ENCODE measurements around the gene GSDME.
"Not testable (repeated sequence)": the region's sequence is repeated elsewhere in the genome, so short reads cannot be mapped to it uniquely, and the experiment has no call there.

Gene GSDME

DNA sequence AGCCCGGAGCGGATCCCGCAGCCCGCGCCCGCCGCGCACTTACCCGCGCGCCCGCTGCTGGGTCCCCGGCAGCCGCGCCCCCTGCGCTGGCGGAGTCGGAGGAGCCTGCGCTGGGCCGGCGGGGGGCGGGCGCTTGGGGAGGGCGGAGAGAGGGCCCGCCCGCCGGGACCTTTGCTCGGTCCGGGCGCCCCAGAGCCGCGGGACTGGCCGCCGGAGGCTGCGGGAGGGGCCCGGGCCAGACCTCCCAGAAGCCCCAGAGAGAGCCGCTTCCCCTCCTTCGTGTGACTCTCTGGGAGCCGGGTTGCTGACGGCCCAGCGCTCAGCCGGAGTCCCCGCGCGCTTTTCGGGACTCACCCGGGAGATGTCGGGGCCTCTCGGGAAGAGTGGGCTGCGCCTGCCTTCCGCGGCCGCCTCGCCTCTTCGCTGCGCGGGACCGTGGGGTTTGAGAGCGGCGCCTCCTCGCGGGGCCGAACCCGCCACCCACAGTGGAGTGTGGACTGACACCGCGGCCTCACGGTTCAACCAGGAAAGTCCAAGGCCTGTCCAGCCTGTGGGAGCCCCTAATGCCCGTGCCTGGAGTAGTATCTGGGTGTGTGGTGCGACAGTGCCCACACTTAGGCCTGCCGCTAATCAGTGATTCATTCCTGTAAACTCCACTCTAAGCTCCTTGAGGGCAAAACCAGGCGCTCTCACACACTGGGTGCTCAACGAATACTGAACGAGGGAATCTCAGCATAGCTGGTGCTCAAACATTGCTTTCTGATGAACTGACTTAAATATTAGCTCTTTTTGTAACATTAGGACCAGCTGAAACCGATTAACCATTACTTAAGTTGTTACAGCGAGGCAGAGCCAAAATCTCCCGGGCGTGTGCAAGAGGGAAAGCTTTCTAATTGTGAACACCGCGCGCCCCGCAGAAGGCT is at the start of gene GSDME:
GSDME (minus strand) TSS at position 112 of the 923 bp plus-strand sequence. CDS start 7,690 bp downstream, outside the sequence.
- peak; percentile 8 for DNase-seq

DNA sequence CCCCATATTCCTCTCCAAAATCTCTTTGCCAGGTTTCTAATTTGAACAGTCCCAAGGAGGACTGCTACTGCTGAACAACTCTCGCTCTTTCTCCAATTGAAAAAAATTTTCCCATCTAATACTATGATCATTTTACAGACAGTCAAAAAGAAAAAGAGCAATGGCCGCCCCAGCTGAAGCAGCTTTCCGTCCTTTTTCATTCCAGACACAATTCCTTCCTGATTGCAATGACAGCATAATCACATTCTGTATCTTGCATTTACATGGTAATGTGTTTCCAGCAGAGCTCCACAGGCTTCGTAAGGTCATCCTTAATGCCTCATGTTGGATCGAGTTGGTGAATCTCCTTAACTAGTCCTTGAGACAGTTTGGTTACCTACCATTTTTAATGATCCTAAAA is 45.0 kb upstream of the GSDME start:
- no peak for DNase-seq

DNA sequence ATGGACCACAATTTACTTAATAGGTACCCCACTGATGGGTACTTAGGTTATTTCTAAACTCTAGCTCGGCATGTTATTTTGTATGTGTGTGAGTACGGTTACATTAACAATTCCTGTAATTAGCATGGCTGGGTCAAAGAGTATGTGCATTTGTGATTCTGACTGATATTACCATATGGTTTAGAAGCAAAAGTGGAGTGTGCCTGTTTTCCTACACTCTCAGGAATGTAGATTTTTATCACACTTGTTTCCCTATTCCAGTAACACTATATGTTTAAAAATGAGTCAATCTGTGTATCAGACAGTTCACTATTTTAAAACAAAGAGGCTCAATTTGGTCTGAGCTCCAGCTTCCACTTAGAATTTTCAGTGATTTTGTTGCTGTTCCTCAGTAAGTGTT is 44.6 kb upstream of the GSDME start:
- DNase-seq, result no peak

DNA sequence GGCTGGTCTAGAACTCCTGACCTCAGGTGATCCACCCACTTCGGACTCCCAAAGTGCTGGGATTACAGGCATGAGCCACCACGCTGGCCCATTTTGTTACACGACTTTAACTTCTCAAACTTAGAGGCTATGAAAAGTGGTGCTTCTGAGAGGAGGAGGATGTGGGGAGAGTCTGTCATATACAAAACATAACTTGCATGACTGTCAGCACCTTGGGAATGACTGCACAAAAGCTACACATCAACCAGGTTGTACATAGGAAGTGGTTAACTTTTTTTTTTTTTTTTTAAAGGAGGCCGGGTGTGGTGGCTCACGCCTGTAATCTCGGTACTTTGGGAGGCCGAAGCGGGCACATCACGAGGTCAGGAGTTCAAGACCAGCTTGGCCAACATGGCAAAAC is 43.4 kb upstream of the GSDME start:
- DNase-seq, result no peak

DNA sequence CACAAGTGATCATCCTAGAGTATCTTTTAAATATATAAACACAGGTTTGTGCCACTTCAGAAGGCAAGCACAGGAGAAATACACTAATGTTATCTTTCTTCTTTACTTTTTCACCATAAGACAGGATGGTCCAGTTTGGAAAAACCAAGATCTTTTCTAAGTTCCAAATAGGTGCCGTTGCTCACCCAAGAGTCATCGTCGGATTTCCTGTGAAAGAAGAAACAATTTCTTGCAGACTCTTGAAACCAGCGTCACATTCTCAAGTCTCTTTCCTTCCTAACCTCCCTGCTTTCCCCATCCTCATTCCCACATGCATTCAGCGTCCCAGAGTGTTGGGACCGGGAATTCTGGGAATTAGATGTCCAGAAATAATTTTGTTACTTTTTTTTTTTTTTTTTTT is 42.8 kb upstream of the GSDME start:
- no peak for DNase-seq

DNA sequence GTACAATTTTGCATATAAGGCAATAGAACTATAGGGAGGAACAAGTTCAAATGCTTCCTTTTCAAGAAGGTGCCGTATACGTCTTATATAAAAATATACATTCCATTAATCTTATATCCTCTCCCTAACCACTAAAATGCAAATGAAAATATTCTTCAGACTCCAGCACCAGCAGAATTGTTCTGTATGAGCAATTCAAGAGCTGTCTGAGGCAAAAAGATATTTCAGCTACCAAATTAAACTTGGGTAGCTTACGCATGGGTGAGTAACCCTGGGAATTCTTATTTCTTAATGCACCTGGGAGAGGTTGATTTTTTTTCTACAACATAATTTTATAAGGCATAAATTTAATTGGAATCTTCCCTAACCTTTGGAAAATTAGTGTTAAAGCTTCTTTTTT is 42.2 kb upstream of the GSDME start:
- DNase-seq, result no peak

DNA sequence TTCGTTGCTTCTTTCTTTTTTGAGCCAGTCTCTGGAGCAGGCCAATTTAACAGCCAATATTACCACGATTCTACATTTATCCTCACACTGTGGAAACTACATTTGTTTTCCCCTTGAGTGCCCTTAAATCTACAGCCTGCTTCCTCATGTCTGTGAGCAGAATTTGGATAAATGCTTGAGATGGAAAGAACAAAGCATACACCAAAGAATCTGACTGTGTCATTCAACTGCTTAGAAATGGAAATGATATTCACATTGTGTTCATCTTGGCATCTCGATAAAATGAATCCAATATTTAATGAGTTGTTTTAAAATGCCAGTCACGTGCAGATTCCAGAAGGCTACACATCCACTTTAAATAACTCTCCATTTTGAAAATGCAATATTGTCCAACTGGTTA is 41.0 kb upstream of the GSDME start:
- no peak for DNase-seq

DNA sequence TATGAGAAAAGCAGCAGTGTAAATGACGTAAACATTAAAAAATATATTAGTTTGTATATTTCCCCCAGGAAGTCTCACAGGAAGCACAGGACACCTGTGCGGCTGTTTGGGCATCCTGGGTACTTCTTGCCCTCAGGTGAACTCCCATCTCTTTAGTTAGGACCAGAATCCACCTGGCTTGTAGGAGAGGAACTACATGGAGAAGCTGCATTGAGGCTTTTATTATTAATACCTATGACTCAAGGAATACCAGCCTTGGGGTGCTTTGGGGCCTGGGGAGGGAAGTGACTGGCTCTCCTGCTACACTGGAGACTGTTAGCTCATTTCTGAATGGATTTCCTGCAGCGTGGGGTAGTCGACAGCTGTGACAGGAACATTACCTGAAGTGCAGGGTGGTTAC is 40.0 kb upstream of the GSDME start:
- no peak for DNase-seq

DNA sequence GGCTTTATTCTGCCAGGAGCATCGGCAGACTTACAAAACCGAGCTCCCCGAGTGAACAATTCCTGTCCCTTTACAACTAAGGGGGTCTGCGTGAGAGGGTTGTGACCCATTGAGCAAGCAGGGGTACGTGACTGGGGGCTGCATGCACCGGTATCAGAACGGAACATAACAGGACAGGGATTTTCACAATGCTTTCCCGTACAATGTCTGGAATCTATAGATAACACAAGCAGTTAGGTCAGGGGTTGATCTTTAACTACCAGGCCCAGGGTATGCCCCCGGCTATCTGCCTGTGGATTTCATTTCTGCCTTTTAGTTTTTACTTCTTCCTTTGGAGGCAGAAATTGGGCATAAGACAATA is 38.1 kb upstream of the GSDME start:
- DNase-seq, result no peak

DNA sequence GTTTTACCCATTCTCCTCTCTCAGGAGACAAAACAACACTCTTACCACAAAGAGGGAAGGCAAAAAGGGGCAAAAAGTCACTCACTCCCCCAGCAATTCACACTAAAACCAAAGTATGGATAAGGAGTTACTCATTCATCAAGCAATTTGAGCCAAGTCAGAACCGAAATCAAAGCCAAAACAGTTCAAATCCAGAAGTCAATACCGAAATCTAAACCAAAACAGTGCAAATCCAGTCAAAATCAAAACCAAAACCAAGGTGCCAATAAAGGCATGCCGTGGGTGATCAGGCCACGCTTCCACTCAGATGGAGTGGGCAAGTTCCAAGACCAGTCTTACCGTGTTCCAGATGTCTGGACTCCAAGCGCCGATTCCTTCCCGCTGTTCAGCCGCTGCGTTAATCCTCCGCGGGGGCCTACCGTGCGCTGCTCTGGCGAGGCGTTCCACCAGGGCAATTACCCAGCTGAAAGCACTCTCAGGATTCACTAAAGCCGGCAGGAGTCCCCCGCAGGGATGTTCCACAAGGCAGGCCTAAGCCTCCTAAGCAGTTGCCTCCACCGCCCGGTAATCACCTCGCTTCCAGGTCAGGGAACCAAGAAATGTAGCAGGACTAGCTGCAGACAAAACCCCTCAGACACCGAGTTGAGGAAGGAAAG is 37.6 kb upstream of the GSDME start:
- DNase-seq, result not testable (repeated sequence)

DNA sequence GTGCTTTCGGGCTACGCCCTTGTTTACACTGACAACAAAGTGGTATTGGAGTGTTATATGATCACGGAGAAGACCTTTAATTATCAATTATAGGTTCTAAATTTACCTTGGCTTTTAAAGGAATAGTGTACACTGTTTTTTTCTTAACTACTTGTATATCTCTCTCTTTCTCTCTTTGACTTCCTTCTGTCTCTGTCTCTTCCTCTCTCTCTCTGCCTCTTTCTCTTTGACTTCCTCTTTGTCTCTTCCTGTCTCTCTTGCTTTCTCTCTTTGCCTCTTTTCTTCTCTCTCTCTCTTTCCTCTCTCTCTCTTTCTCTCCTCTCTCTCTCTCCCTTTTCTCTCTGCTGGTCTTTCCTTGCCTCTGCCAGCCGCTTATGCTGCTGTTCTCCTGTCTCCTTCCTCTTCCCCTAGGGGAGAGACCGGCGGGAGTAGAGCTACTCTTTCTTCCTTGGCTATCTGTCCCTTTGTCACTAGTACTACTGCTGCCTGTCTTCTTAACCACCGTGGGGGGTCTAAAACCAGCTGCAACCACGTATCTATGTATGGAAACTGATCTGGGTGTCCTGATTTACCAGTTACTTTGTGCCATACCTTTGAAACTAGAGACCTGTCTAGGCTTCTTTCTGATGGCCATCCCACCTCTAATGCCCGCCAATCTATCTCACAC is 36.9 kb upstream of the GSDME start:
- no peak for DNase-seq

DNA sequence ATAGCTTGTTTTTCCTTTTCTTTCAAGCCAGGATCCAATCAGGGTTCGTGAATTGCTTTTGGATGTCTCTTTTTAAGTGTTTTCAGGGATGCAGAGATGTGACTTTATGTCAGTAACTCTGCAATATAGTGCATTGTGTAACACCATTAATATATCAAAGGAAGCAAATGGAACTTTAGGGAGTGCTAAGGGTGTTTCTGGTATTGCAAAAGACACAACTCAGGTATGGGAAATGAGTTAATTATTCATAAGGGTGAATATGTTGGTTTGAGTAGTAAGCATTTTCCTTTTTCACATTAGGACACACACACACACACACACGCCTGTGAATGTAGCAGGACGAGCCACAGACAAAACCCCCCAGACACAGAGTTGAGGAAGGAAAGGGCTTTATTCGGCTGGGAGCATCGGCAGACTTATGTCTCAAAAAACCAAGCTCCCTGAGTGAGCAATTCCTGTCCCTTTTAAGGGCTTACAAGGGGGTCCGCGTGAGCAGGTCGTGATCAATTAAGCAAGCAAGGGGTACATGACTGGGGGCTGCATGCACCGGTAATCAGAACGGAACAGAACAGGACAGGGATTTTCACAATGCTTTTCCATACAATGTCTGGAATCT is 31.8 kb upstream of the GSDME start:
- DNase-seq, result no peak

DNA sequence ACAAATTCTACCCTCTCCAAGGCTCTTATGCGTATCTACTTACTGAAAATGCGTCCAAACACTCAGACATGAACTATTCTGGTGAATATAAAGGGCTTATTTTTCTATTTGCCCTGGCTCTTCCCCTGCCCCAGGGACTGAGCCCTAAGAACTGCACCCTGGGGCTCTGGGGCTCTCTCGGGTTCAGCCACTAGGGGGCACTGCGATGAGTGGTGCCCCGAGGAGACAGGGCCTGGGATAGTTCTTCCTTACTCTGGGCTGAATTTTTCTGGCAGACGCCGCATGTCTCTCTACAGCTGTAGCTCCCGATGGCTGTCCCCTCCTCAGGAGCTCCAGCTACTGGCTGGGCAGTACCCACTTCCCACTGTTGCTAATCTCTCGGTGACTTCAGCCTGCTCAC is 30.8 kb upstream of the GSDME start:
- DNase-seq, result no peak

DNA sequence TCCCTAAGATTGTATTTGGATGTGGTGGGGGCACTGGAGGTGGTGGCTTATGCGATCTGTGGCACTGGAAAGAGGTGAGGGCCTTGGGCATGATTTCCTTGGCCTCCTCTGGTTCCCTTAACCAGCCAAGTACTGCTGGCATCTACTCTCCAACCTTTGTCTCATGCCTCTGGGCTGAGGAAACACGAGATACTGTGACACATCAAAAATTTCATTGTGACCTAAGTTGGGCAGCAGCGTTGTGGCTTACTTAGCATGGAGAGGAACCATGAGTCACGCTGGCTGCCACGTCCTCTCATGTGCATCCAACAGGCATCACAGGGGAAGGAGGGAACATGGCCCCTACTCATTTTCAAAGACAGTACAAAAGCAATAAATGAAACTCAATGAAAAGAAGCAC is 29.7 kb upstream of the GSDME start:
- DNase-seq, result no peak

DNA sequence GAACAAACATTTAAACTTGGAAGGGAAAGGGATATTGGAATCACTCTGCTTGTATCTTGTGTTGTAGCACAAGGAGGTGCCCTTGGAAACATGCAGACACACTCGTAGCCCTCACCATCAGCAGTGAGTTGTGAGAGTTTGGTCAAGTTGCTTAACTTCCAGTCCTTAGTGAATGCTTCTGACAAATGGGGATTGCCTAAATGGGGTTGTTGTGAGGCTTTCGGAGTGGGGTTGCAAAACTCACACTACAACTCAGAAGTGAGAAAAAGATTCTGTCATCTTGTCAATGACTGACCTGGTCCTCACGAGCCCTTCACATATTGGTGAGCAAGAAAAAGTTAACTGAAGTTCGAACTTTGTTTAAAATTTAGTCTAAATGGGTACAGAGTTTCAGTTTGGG is 29.0 kb upstream of the GSDME start:
- DNase-seq, result no peak

DNA sequence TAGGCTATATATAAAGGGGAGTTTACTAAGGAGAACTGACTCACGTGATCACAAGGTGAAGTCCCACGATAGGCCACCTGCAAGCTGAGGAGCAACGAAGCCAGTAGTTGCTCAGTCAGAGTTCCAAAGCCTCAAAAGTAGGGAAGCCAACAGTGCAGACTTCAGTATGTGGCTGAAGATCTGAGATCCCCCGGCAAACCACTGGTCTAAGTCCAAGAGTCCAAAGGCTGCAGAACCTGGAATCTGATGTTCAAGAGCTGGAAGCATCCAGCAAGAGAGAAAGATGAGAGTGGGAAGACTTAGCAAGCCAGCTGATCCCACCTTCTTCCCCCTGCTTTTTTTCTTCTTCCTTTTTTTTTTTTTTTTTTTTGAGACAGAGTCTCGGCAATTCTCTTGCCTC is 27.0 kb upstream of the GSDME start:
- DNase-seq, result no peak

DNA sequence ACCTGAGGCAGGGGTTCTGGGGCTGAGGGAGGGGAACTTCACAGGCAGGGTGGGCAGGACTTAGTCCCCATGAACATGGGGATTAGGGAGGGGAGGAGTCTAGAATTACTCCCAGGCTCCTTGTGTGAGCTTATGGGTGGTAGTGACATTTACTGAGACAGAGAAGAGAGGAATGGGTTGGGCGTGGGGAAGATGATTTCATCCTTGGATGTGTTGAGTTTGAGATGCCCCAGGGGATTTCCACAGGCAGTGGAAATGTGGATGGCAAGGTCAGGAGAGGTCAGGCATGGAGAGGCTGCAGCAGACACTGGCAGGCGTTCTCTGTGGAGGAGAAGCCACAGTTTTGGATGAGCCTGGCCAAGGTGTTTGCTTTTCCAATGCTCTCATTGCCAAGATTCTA is 26.4 kb upstream of the GSDME start:
- DNase-seq, result no peak

DNA sequence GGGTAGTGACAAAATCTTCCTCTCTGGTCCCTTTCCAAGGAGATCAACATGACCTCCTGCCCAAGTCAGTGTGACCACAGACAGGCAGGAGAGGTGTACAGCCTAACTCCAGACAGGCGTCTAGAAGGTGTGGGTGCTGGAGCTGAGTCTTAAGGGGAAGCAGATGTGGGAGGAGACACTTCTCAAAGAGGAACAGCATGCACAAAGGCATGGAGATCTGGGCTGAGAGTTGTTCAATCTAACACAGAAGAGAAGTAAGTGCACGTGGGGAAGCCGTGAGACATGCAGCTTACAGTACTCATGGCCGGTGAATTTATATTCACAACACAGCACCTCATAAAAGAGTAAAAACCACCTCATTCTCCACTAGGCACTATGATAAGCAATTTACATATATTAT is 23.8 kb upstream of the GSDME start:
- DNase-seq, result no peak

DNA sequence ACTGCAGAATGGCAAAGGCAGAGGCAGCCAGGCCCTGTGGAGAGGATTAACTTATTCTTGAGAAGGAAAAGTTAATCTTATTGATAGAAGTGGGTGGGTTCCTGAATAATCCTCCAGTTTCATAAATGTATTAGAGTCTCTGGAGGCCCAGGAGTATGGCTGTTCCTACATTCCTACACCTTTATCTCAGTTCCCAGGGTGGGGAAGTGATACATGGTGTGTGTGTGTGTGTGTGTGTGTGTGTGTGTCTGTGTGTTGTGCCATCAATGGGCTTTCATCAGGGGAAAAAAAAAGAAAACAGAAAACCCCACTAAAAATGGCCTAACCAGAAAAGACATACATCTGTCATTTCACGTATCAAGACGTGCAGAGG is 22.0 kb upstream of the GSDME start:
- DNase-seq, result no peak

DNA sequence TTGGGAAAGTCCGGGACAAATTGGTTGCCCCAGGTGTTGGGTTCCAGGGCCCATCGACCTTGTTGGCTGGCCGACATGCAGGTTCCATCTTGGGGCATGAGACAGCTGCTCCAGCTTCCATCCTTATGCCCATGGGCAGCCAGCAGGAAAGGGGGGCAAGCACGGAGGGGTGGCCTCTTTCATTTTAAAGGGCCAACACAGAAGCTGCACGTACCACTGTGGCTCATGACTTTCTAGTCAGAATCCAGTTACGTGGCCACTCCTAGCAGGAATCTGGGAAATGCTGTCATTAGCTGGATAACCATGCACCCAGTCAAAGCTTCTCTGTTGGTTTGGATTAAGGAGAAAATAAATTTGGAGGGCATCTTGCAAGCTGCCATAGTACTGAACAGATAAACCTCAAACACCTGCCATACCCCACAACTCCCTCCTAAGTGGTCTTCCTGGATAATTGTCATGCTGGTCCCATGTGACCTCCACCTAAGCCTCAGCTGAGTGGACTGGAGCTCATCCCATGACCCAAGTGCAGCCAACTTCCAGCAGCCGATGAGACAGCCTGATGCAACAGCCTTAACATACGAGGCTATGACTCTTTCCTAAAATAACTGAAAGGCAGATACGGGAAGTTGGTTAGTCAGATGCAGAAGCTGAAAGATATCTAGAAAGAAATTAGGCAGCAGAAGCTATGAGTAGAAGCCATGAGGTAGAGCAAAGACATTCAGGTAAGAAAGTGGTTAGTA is 21.4 kb upstream of the GSDME start:
- DNase-seq, result no peak

DNA sequence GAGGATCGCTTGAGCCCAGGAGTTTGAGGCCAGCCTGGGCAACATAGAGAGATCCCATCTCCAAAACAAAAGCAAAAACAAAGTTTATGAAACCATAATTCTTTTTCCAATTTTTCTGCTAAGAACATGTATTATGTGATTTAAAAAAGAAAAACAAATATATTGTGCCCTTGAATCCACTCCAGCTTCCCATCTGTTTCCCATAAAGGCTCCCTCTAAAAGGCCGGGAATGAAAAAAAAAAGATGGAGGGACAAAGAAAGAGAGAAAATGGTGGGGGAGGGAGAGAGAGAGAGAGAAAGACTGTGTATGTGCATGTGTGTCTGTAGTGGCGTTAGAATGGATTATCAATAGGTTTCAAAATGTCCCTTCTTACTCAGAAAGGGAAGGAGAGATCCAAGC is 20.5 kb upstream of the GSDME start:
- DNase-seq, result no peak

DNA sequence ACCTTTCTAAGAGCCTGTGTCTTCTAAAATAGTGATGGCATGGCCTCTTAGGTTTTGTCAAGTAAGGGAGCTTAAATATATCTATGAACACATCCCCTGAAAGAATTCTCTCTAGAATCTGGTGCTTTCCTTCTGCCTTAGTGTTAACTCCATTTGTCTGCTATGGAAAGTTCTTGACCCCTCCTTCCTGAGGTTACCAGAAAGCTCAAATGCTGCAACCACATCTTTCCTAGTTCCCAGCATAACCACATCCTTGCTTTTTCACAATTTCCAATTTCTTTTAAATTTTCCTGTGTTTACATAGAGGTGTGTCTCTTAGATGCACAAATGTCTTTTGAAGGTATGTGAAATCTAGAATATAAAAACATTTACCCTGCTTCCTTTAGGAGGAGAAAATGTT is 16.4 kb upstream of the GSDME start:
- no peak for DNase-seq

DNA sequence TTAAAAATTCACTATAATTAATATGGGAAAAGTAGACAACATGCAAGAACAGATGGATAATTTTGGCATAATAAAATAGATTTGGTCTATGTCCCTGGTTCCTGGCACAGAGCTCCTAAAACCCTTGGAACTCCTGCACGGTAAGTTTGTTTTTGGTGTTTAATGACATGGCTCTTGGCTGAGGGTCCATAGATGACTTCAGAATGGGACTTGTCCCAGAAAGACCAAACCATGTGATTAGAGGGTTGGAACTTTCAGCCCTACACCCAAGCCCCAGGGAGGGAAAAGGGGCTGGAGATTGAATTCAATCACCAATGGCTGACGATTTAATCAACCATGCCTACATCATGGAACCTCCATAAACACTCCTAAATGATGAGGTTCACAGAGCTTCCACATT is 12.6 kb upstream of the GSDME start:
- no peak for DNase-seq
